Neural cell (in vitro differentiated cells): Measurements from ENCODE around the gene FABP1. TPM values are rescaled to one million over a fixed set of nuclear protein-coding genes. Genes with fewer than 3 reads are reported as not detected.

Experiments used
- H2AFZ ChIP-seq: fragments of 200-600, 300-800 bp; sonication (generic), shearing (Covaris generic); 2 replicates; pipeline ENCODE4 v1.6.0; 2014; ENCODE audit warnings: low read depth, mild to moderate bottlenecking, antibody characterized with exemption, low read length, moderate library complexity
- H3F3A ChIP-seq: fragments of 200-600 bp; shearing (Covaris generic); 2 replicates; pipeline ENCODE4 v1.6.1; 2016; ENCODE audit warnings: mild to moderate bottlenecking, moderate library complexity, mixed read lengths, antibody characterized with exemption, low read length; ENCODE audit not compliant: insufficient read depth, poor library complexity, severe bottlenecking
- H3K27ac ChIP-seq: fragments of 200-600, 300-800 bp; sonication (generic), shearing (Covaris generic); 2 replicates; pipeline ENCODE4 v1.5.1; 2014; ENCODE audit warnings: mild to moderate bottlenecking, low read length, moderate library complexity
- H3K27me3 ChIP-seq: fragments of 300-800, 200-600 bp; sonication (generic), shearing (Covaris generic); 2 replicates; pipeline ENCODE4 v1.6.0; 2014; ENCODE audit warnings: mild to moderate bottlenecking, low read depth, low read length, moderate library complexity; ENCODE audit not compliant: insufficient read depth
- H3K36me3 ChIP-seq: fragments of 300-800, 200-600 bp; sonication (generic), shearing (Covaris generic); 2 replicates; pipeline ENCODE4 v1.5.1; 2014; ENCODE audit warnings: mild to moderate bottlenecking, antibody characterized with exemption, low read length, moderate library complexity; ENCODE audit not compliant: insufficient read depth
- H3K4me2 ChIP-seq: fragments of 300-800, 200-600 bp; sonication (generic), shearing (Covaris generic); 2 replicates; pipeline ENCODE4 v1.6.0; 2014; ENCODE audit warnings: mild to moderate bottlenecking, low read length
- H3K4me3 ChIP-seq: fragments of 300-800, 200-600 bp; sonication (generic), shearing (Covaris generic); 2 replicates; pipeline ENCODE4 v1.5.1; 2014; ENCODE audit warnings: mild to moderate bottlenecking, low read length, moderate library complexity
- H3K79me2 ChIP-seq: fragments of 200-600 bp; shearing (Covaris generic); replicated peaks from 2 replicates; pipeline ENCODE4 v1.6.0; 2014; ENCODE audit warnings: mild to moderate bottlenecking, low read length, moderate library complexity; ENCODE audit not compliant: insufficient read depth
- H3K9ac ChIP-seq: fragments of 300-800, 200-600 bp; sonication (generic), shearing (Covaris generic); 2 replicates; pipeline ENCODE4 v1.6.1; 2016; ENCODE audit warnings: mild to moderate bottlenecking, low read length, mixed read lengths
- H3K9me2 ChIP-seq: fragments of 200-600 bp; shearing (Covaris generic); 2 replicates; pipeline ENCODE4 v1.6.1; 2016; ENCODE audit warnings: mild to moderate bottlenecking, low read length, mixed read lengths; ENCODE audit not compliant: insufficient read depth
- H3K9me3 ChIP-seq: fragments of 200-600, 300-800 bp; sonication (generic), shearing (Covaris generic); 2 replicates; pipeline ENCODE4 v1.6.1; 2016; ENCODE audit warnings: mild to moderate bottlenecking, mixed run types, low read length, moderate library complexity, mixed read lengths
- H4K20me1 ChIP-seq: fragments of 200-600 bp; shearing (Covaris generic); 2 replicates; pipeline ENCODE4 v1.6.1; 2016; ENCODE audit warnings: mild to moderate bottlenecking, mixed run types; ENCODE audit not compliant: insufficient read depth
- CTCF ChIP-seq: fragments of 450-650 bp; IDR thresholded peaks from 2 replicates; pipeline ENCODE4 v1.5.1; 2014; ENCODE audit warnings: antibody characterized with exemption, mild to moderate bottlenecking, moderate library complexity; ENCODE audit not compliant: poor library complexity, severe bottlenecking
- EP300 ChIP-seq: fragments of 450-650 bp; conservative IDR thresholded peaks from 2 replicates; pipeline ENCODE4 v1.6.1; 2014; ENCODE audit warnings: antibody characterized with exemption, mild to moderate bottlenecking, moderate library complexity; ENCODE audit not compliant: poor library complexity, severe bottlenecking
- EZH2 ChIP-seq: fragments of 200-600, 300-800 bp; shearing (Covaris generic), sonication (generic); IDR thresholded peaks from 2 replicates; pipeline ENCODE4 v1.6.1; 2014; ENCODE audit warnings: antibody characterized with exemption, low read length, borderline replicate concordance, mild to moderate bottlenecking; ENCODE audit not compliant: insufficient read depth, poor library complexity, severe bottlenecking
- MXI1 ChIP-seq: fragments of 450-650 bp; conservative IDR thresholded peaks from 2 replicates; pipeline ENCODE4 v1.6.1; 2014; ENCODE audit warnings: antibody characterized with exemption, mild to moderate bottlenecking; ENCODE audit not compliant: poor library complexity, severe bottlenecking
- POLR2AphosphoS5 ChIP-seq: IDR thresholded peaks from 2 replicates; pipeline ENCODE4 v1.6.1; 2012
- RAD21 ChIP-seq: fragments of 450-650 bp; conservative IDR thresholded peaks from 2 replicates; pipeline ENCODE4 v1.6.1; 2014; ENCODE audit warnings: antibody characterized with exemption, mild to moderate bottlenecking, moderate library complexity
- REST ChIP-seq: IDR thresholded peaks from 2 replicates; pipeline ENCODE4 v1.6.1; 2012; ENCODE audit warnings: borderline replicate concordance
- SMC3 ChIP-seq: fragments of 450-650 bp; conservative IDR thresholded peaks from 2 replicates; pipeline ENCODE4 v1.6.1; 2014; ENCODE audit warnings: antibody characterized with exemption, mild to moderate bottlenecking, moderate library complexity; ENCODE audit not compliant: poor library complexity
- TAF1 ChIP-seq: IDR thresholded peaks from 2 replicates; pipeline ENCODE4 v1.6.1; 2012; ENCODE audit warnings: low read depth
- polyA plus RNA-seq: library from polyadenylated mRNA; depleted of rRNA; stranded (reverse); fragments of >200 nt; gene quantifications from 2 replicates; pipeline ENCODE4 v1.2.3, GENCODE V29; 2014

Gene FABP1
- polyA plus RNA-seq, 1 donor from 2014 or later, result not detected

GRCh38 chr2:88092773-88093172, 35.1 kb downstream of the FABP1 start:
- Histone ChIP-seq H3K9ac (no peak overlapping the region), H3K9me2 (no peaks in the 10 kb centered on the region), H3F3A (no peaks in the 10 kb centered on the region), H3K79me2 (no peaks in the 10 kb centered on the region), H4K20me1 (no peaks in the 10 kb centered on the region), H2AFZ (no peak overlapping the region), H3K4me3 (no peak overlapping the region), H3K27ac (no peak overlapping the region), H3K4me2 (no peak overlapping the region), H3K9me3 (no peaks in the 10 kb centered on the region), H3K36me3 (no peaks in the 10 kb centered on the region), H3K27me3 (no peaks in the 10 kb centered on the region)
- TF ChIP-seq EP300 (no peak), EZH2 (no peak), MXI1 (no peak), REST (no peak), CTCF (no peak), RAD21 (no peak), SMC3 (no peak), POLR2AphosphoS5 (no peak), TAF1 (no peak)

GRCh38 chr2:88091943-88092342, 35.9 kb downstream of the FABP1 start:
- Histone ChIP-seq H3K27me3 (no peaks in the 10 kb centered on the region), H3K79me2 (no peaks in the 10 kb centered on the region), H4K20me1 (no peaks in the 10 kb centered on the region), H3K9me3 (no peaks in the 10 kb centered on the region), H2AFZ (no peak overlapping the region), H3K4me3 (no peak overlapping the region), H3K9me2 (no peaks in the 10 kb centered on the region), H3K27ac (no peak overlapping the region), H3K4me2 (no peak overlapping the region), H3F3A (no peaks in the 10 kb centered on the region), H3K36me3 (no peaks in the 10 kb centered on the region), H3K9ac (no peak overlapping the region)
- no peak for TF ChIP-seq RAD21
- no peak for TF ChIP-seq EZH2
- no peak for TF ChIP-seq POLR2AphosphoS5
- TF ChIP-seq CTCF, result no peak
- TF ChIP-seq REST, result no peak
- TF ChIP-seq SMC3, result no peak
- TF ChIP-seq TAF1, result no peak
- TF ChIP-seq EP300, result no peak
- TF ChIP-seq MXI1, result no peak
